HG03039 (cell line): ENCODE data around the gene PATZ1.

ENCODE experiments used
- ATAC-seq: cut with Tn5 transposase; IDR thresholded peaks from one replicate; pipeline ENCODE4 v1.9.1; 2021; ENCODE audit warnings: mild to moderate bottlenecking, moderate library complexity; ENCODE audit not compliant: unreplicated experiment

The PATZ1 gene

DNA sequence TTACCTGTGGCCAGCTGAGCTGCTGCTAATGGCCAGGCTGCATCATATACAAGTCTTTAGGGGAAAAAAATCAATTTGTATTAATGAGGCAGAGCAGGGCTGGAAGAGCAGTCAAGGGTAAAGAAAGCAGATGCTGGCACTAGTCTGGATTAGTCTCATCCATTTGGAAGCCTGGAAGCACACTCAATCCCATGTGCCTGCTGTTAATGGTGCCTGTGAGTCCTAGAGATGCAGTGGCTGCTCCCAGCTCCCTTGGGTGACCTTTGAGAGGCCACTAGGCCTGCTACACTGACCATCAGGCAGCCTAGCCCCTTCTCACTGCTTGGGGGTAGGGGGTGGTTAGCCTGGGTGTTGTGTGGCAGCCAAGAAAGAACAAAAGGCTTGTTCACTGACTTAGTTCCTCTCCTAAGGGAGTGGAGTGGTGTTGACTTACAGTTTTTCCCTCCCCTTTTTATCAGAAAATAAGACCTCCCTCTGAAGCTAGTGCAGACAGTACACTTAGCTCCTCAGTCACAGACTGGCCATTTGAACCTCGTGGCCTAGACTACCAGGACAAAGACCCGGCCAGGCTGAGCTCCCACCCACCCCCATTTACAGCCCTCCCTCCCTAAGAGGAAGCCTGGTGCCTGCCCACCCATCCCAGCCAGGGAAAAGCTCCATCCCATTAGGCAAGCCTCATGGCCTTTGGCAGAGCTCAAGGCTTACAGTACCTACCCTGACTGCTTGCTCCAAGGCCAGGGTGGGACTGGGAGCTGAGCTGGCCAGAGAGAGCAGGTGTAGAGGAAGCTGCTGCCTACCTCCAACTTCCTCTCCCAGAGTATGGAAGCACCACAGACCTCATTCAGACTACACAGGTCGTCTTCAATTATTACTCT is 61.6 kb downstream of the PATZ1 start:
- no peak for ATAC-seq

GRCh38 chr22:31282748-31283468 is 63.2 kb downstream of the PATZ1 start:
- no peak for ATAC-seq

DNA sequence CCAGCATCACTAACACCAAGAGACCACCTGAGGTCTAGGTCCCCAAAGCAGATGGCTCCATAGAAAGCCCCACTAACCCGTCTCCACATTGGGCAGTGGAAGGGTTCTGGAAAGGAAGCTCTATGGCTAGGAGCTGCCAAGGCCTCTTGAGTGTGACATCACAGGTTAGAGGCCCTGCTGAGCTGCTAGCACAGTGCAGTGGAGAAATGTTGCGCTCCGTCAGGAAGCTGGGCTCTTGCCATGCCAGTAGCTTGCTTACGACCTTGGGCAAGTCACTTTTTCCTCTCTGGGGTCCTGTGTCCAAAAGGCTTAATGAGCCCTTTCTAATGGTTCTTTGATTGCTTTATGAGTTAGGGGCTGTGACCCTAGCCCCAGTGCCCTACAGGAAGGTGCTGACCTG is 64.4 kb downstream of the PATZ1 start:
- no peak for ATAC-seq

DNA sequence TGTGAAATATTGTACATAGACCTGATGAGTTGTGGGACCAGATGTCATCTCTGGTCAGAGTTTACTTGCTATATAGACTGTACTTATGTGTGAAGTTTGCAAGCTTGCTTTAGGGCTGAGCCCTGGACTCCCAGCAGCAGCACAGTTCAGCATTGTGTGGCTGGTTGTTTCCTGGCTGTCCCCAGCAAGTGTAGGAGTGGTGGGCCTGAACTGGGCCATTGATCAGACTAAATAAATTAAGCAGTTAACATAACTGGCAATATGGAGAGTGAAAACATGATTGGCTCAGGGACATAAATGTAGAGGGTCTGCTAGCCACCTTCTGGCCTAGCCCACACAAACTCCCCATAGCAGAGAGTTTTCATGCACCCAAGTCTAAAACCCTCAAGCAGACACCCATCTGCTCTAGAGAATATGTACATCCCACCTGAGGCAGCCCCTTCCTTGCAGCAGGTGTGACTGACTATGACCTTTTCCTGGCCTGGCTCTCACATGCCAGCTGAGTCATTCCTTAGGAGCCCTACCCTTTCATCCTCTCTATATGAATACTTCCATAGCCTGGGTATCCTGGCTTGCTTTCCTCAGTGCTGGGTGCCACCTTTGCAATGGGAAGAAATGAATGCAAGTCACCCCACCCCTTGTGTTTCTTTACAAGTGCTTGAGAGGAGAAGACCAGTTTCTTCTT is 66.2 kb downstream of the PATZ1 start:
- no peak for ATAC-seq

DNA sequence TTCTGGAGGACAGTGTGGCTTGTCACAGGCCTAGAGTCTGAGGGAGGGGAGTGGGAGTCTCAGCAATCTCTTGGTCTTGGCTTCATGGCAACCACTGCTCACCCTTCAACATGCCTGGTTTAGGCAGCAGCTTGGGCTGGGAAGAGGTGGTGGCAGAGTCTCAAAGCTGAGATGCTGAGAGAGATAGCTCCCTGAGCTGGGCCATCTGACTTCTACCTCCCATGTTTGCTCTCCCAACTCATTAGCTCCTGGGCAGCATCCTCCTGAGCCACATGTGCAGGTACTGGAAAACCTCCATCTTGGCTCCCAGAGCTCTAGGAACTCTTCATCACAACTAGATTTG is 66.8 kb downstream of the PATZ1 start:
- ATAC-seq: no peak

- ATAC-seq: no peak
These were observed 67.4 kb downstream of the PATZ1 start for GRCh38 chr22:31278626-31279326.

DNA sequence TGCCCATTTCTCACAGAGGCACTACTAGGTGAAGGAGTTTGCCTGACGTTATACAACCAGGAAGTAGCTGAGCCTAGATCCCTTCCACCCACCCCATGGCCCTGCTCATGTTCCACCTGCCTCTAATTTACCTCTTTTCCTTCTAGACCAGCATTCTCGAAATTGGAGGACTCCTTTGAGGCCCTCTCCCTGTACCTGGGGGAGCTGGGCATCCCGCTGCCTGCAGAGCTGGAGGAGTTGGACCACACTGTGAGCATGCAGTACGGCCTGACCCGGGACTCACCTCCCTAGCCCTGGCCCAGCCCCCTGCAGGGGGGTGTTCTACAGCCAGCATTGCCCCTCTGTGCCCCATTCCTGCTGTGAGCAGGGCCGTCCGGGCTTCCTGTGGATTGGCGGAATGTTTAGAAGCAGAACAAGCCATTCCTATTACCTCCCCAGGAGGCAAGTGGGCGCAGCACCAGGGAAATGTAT is 68.0 kb downstream of the PATZ1 start:
- no peak for ATAC-seq

- no peak for ATAC-seq
These were observed 68.4 kb downstream of the PATZ1 start for GRCh38 chr22:31277741-31278140.

GRCh38 chr22:31276426-31277167 is 69.5 kb downstream of the PATZ1 start:
- ATAC-seq: no peak
